CD4-positive, alpha-beta T cell treated with Interferon gamma for 1 hour (primary cell): ENCODE results near the gene PSMG3.

Experiments
- DNase-seq: peaks from one replicate; pipeline ENCODE4 v3.0.0-alpha.2; 2020

Gene PSMG3

GRCh38 chr7:1578513-1578912, 8.7 kb upstream of the PSMG3 start:
- DNase-seq, result no peak

DNA sequence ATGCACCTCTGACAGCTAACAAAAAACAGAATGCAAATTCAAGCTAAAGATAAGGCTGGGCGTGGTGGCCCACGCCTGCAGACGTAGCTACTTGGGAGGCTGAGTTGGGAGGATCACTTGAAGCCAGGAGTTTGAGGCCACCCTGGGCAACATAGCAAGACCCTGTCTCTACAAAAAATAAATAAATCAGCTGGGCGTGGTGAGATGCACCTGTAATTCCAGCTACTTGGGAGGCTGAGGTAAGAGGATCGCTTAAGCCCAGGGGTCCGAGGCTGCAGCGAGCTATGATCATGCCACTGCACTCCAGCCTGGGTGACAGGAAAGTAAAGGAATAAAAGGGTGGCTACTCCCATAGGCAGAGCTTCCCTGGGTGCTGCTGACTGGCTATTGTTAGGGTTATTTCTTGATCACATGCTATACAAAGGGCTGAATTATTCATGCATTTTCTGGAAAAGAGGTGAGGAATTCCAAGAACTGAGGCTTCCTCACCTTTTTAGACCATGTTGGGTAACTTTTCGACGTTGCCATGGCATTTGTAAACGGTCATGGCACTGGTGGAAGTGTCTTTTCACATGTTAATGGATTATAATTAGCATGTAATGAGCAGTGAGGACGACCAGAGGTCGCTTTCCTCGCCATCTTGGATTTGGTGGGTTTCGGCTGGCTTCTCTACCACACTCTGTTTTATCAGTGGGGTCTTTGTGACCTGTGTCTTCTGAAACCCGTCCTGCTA, 6.9 kb upstream of the PSMG3 start:
- no peak for DNase-seq

DNA sequence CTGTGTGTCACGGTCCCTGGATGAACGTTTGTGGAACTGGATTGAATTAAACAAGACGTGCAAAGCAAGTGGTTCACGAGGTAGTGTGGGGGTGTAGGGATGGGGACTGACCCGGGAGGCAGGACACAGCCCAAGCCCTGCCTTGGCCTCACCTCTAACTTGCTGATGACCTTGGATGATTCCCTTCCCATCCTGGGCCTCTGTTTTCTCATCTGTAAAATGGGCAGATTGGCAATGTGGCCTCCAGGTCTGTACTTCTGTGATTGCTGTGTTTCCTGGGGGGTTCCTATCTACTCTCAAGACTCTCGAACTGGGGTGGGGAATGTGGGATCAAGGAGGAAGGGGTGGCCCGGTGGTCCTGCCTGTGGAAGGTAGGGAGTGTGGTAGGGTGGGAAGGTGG, 6.0 kb upstream of the PSMG3 start:
- no peak for DNase-seq

GRCh38 chr7:1572111-1572822, 2.4 kb upstream of the PSMG3 start:
- no peak for DNase-seq

DNA sequence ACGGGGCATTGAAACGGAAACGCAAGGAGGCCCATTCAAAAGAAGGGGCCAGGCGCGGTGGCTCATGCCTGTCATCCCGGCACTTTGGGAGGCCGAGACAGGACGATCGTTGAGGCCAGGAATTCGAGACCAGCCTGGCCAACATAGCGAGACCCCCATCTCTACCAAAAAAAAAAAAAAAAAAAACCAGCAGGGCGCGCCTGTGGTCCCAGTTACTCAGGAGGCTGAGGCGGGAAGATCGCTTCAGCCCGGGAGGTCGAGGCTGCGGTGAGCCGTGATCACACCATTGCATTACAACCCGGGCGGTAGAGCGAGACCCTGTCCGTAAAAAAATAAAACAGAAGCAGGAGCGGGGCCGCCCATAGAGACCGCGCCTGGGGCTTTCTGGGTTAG, 396 bp downstream of the PSMG3 start:
- DNase-seq, result no peak

- DNase-seq, result peak; percentile 40
Measured at GRCh38 chr7:1569016-1569415, 816 bp downstream of the PSMG3 start.

- DNase-seq, result no peak
Measured at GRCh38 chr7:1567896-1568510, 1.8 kb downstream of the PSMG3 start.

DNA sequence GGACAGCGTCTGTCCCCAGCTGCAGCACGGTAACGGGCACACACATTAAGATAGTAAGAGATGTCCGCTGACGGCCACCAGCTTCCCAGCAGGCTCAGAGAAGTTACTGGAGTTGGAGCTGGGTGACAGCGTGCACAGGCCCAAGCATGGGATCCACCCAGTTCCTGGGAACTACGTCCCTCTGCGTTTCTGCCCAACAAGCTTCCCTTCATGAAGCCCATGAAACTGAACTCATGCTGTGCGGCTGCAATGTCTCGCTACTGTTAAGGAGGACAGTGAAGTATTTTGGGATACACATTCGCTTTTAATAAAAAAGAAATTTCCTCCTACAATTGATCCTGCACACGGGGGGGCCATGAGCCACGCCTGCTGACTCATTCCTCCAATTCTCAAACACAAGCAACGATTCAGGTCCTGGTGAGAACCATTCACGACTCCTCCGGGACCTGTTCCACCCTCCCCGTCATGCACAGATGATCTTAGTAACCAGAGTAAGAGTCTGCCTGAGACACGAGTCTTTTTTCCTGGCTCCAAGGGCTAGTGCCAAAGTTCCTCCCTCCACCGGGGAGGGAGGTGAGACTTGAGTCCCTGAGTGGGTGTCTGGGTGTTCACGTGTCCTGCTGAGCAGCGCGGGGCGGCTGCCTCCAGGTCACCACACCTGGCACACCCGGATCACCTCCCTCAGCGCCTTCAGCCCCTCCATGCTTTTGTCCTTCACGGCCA, 2.6 kb downstream of the PSMG3 start:
- no peak for DNase-seq

DNA sequence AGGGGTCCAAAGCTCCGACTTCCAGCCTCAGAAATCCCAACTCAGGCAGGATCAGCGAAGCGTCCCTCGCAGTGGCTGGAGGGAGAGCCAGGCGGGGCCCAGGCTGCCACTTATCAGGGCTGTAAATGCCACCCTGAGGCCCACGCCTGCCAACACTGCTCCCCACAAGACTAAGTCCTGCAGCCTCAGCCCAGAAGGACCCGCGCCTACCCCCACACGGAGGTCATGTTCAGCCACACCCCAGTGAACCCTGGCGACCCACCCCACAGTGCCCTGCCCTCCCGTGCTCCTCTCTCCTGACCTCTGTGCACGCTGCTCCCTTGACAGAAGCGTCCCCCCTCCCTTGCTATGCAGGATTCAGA, 3.2 kb downstream of the PSMG3 start:
- DNase-seq, result no peak

- DNase-seq, result no peak
Measured at GRCh38 chr7:1564603-1565022, 5.2 kb downstream of the PSMG3 start.

DNA sequence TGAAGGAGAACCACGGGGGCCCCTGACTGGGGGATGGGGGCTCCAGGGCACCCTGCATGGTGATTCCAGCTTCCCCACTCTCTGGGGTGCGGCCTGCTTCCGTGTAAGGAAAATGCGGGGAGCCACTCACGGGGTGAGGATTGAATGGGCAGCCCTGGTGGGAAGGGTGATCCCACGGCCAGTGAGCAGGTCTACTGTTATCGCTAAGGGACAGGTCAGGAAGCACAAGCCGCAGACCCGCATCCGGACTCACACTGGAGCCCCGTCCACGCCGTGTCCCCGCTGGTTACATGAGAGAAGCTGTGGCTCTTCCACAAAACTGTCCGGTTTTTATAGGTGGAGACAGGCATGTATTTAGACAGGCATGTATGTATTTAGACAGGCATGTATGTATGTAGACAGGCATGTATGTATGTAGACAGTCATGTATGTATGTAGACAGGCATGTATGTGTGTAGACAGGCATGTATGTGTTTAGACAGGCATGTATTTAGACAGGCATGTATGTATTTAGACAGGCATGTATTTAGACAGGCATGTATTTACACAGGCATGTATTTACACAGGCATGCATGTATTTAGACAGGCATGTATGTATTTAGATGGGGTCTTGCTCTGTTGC, 5.7 kb downstream of the PSMG3 start:
- DNase-seq, result no peak

DNA sequence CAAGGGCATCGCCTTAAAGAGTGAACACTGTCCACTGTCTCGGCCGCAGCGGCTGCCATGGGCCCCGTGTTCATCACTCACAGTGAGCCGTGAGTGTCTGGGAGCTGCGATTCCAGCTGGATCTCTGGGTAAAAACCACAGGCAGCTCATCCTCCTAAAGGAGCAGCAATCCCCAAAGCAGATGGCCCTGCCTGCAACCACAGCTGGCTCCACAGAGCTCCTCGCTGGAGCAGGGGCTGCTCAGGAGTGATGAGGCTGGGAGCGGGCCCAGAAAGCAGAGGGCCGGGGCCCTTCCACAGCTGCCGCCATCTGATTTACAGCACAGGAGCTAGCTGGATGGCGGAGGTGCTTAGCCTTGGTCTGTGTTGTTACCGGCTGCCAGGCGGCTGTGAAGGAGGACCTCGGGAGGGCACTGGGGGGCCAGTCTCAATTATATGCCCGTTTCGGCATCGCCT, 7.2 kb downstream of the PSMG3 start:
- DNase-seq, result no peak

DNA sequence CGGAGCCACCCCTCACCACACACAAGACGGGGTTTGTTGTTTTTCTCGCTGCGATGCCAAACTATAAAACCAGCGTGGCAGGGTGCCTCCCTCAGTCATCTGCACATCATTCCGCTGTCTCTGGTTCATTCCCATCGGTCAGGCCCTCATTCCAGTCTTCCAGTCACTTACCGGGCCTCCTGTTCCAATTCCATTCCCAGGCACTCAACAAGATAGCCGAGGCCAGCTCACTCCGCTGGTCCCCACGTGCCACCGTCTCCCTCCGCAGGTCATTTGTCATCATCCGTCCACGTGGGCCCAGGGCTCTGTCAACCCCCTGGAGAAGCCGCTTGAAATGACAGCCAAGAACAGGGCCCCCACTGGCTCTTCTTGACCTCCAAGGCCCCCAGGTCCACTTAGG, 7.7 kb downstream of the PSMG3 start:
- DNase-seq, result no peak

GRCh38 chr7:1561036-1561940, 8.5 kb downstream of the PSMG3 start:
- DNase-seq, result no peak

GRCh38 chr7:1560620-1561031, 9.2 kb downstream of the PSMG3 start:
- DNase-seq, result no peak

GRCh38 chr7:1559626-1560590, 9.9 kb downstream of the PSMG3 start:
- DNase-seq, result no peak

DNA sequence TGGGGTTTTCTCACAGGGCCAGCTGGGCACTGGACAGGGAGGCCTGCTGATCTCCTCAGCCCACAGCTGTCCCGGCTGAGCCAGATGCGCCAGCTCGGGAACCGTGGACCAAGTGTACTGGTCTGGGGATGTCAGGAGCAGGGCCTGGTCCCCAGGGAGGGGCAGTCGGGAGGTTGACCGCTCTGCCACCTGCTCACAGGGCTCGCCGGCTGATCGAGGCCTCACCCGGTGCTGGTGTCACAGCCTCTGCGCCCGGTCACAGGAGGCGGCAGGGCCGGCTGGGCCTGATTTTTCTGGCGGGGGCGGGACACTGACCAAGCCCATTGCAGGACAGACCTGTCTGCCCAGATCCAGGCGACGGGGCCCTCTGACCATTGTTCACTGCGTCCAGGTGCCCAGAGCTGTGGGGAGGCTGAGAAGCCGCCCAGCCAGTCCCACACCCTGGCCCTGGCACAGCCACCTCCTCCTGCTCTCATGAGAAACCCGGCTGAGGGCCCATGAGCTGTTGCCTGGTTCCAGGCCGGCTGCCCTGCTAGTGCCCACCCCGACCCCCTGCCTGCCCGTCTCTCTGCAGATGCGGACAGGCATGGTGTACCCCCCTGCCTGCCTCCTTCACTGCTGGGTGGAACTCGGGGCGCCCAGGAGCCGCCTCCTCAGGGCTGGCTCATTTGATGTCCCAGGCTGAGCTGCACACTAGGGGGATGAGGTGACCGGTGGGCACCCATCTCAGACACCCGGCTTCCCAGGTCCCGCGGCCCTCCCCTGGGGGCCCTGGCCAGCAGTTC, 10.8 kb downstream of the PSMG3 start:
- DNase-seq, result no peak

- DNase-seq, result no peak
Measured at GRCh38 chr7:1558181-1558811, 11.5 kb downstream of the PSMG3 start.

DNA sequence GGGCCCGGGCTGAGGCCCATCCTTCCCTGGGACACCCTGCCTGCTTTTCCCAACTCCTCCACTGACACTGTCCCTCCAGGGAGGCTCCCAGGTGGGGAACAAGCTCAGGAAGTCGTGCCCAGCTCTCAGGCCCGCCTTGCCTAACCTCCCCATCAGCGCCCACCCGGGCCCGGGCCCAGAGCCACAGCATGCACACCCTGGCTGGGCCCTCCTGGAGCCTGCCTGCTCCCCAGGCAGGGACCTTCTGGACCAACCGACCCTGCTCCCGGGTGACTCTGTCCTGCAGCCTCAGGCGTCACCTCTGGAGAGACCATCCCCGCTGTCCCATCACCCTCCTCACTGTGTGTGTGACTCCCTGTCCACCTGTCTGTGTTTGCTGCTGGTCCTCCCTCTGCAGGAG, 12.1 kb downstream of the PSMG3 start:
- DNase-seq, result no peak
